Esophagus squamous epithelium (tissue), 4 donors: ENCODE results near the gene GPHN.

Experiments used
- POLR2A ChIP-seq, 4 donors: fragments of 450-650 bp; IDR thresholded peaks; one replicate each; pipeline ENCODE4 v1.6.1; 2017; ENCODE audit warnings: antibody characterized with exemption in 4 of 4, mild to moderate bottlenecking in 4 of 4, moderate library complexity in 3 of 4
- TF ChIP-seq, protein P1 (sequence below), 6 experiments: fragments of 450-650 bp in 4 of 6; fragments of 200-600 bp in 2 of 6; sonication (generic) in 2 of 6; IDR thresholded peaks; one replicate each; pipeline ENCODE4 v1.5.1; 2016 to 2019; ENCODE audit warnings: antibody characterized with exemption in 6 of 6, mild to moderate bottlenecking in 4 of 6, moderate library complexity in 4 of 6

DNA sequence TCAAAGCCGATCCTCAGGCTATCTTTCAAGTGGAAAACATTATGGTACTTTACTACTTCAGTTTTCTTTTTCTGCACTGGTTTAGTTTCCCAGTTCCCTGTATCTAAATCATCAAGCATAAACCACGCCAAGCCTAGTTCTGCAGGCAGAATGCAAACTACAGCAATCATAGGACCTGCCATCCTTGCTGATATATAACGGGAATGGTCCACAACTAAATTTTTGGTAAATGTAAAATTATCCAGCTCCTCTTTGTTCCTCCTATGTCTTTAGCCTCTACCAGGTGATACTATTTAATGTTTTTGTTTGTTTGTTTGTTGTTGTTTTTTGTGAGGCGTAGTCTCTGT is 714.0 kb downstream of the GPHN start:
- TF ChIP-seq, protein P1, sequence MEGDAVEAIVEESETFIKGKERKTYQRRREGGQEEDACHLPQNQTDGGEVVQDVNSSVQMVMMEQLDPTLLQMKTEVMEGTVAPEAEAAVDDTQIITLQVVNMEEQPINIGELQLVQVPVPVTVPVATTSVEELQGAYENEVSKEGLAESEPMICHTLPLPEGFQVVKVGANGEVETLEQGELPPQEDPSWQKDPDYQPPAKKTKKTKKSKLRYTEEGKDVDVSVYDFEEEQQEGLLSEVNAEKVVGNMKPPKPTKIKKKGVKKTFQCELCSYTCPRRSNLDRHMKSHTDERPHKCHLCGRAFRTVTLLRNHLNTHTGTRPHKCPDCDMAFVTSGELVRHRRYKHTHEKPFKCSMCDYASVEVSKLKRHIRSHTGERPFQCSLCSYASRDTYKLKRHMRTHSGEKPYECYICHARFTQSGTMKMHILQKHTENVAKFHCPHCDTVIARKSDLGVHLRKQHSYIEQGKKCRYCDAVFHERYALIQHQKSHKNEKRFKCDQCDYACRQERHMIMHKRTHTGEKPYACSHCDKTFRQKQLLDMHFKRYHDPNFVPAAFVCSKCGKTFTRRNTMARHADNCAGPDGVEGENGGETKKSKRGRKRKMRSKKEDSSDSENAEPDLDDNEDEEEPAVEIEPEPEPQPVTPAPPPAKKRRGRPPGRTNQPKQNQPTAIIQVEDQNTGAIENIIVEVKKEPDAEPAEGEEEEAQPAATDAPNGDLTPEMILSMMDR (IDR thresholded peaks at IDR 0.05), result no peak
- no peak for TF ChIP-seq POLR2A (IDR thresholded peaks at IDR 0.05)
